COLO668 (cell line): ENCODE measurements around the gene BCO2.

ENCODE experiments used
- DNase-seq: peaks from one replicate; lab custom pipeline; 2025; ENCODE audit not compliant: unreplicated experiment; lab: John Stamatoyannopoulos, UW

Gene BCO2

DNA sequence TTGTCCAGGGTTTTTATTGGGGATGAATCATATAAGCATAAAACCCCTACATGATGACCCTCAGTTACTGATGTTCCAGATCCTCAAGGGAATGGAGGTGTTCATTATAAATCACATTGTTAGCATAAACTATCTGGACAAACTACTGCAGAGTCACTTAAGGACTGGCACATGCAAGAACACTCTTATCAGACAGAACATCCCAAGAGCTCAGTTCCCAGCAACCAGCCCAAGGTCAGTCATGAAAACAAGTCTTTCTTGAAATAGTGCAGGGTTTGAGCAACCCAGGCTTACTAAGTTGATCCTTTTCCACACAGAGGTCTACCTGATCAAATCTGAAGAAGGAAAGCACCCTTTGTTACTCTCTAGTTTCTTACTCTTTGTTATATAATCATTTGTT, 37.4 kb downstream of the BCO2 start:
- no peak for DNase-seq

- no peak for DNase-seq
Measured at GRCh38 chr11:112213753-112214152, 38.4 kb downstream of the BCO2 start.

DNA sequence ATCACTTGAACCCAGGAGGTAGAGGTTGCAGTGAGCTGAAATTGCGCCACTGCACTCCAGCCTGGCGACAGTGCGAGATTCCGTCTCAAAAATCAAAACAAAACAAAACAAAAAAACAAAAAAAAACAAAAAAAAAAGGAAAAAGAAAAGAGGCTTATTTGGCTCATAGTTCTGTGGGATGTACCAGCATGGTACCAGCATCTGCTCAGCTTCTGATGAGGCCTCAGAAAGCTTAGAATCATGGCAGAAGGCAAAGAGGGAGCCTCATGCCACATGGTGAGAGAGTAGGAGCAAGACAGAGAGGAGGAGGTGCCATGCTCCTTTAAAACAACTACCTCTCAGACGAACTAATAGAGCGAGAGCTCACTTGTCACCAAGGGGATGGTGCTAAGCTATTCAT, 40.3 kb downstream of the BCO2 start:
- no peak for DNase-seq

- no peak for DNase-seq
Measured at GRCh38 chr11:112216561-112217105, 41.3 kb downstream of the BCO2 start.

GRCh38 chr11:112219476-112220232, 44.3 kb downstream of the BCO2 start:
- DNase-seq, result peak; percentile 16

- no peak for DNase-seq
Measured at GRCh38 chr11:112221274-112221835, 46.0 kb downstream of the BCO2 start.

GRCh38 chr11:112222303-112222702, 47.0 kb downstream of the BCO2 start:
- no peak for DNase-seq

DNA sequence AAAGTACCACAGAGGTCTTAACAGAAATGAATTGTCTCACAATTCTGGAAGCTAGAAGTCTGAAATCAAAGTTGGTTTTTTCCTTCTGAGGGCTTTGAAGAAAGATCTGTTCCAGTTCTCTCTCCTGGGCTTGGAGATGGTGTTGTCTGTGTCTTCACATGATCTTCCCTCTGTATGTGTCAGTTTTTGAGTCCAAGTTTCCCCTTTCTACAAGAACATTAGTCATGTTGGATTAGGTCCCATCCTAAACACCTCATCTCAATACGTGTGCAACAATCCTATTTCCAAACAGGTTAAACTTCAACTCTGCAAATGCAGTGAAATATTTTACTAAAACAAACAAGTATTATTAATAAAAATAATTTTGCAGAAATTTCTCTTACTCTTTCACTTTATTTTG, 47.8 kb downstream of the BCO2 start:
- DNase-seq, result no peak

DNA sequence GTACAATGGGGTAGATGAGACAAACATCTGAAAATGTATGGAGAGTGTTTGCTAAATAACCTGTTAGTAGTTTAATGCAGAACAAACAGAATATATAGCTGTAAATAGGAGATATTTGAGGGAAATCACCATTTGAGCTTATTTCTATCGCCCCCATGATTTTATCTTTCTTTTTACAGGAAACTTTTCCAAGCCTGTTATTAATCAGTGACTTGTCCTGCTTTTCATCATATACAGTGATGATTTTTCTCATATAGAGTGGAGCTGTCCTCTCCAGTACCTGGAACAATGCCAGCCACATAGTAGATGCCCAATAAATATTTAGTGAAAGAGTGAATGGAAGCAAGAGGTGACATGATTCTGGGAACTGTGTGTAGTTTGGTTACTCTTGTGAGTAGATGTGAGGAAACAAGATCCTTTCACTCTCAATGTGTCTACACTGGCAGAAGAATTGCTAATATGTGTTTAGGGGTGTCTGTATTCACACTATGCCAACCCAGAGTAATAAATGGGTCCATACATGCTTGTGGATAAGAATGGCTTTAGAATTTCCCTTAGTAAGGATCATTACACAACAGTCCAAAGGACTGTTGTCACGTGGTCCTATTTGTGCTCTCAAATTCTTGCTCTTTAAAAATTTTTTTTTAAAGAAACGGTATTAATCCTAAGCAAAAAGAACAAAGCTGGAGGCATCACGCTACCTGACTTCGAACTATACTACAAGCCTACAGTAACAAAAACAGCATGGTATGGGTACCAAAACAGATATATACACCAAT, 48.6 kb downstream of the BCO2 start:
- DNase-seq, result no peak

- no peak for DNase-seq
Measured at GRCh38 chr11:112225753-112226061, 50.4 kb downstream of the BCO2 start.

DNA sequence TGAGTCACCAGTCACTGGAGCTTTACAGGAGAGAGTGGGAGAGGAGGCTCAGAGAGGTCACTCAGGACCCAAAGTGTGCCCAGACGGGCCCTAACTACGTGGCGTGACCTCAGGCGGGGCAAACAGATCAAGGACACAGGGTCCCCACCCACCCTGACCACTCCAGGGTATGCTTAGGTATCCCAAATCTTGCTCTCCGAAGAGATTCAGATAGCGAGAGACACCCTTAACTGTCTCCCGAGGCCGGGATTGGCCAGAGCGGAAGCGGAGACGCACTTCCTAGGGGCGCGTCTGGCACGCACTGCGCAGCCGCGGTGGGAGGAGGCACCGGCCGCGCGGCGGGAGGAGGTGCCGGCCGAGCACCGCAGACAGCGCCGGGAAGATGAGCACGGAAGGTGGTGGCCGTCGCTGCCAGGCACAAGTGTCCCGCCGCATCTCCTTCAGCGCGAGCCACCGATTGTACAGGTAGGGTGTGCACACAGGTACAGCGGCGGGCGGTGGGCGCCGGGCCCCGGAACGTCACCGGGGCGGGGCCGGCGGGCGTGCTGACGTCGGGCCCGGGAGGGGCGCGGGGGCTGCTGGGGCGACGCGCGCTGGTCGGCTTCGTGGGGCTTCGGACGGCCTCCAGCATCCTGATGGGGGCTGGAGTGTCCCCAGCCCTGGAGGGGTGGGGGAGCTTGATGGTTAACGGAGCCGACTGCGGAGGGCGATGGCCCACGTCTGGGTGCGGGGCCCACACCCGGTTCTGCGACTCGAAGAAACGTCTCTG, 50.9 kb downstream of the BCO2 start, which contains the start of gene PTS:
Gene PTS (plus strand): TSS at position 367 of the 769 bp plus-strand sequence. CDS start 16 bp downstream, at position 383.
- DNase-seq, result peak; percentile 91

- no peak for DNase-seq
Measured at GRCh38 chr11:112226831-112227401, 51.6 kb downstream of the BCO2 start.

- DNase-seq, result no peak
Measured at GRCh38 chr11:112227471-112227870, 52.2 kb downstream of the BCO2 start.

GRCh38 chr11:112228706-112229105, 53.4 kb downstream of the BCO2 start:
- no peak for DNase-seq

GRCh38 chr11:112229159-112229558, 53.8 kb downstream of the BCO2 start:
- DNase-seq, result no peak

GRCh38 chr11:112229746-112230433, 54.6 kb downstream of the BCO2 start:
- no peak for DNase-seq

DNA sequence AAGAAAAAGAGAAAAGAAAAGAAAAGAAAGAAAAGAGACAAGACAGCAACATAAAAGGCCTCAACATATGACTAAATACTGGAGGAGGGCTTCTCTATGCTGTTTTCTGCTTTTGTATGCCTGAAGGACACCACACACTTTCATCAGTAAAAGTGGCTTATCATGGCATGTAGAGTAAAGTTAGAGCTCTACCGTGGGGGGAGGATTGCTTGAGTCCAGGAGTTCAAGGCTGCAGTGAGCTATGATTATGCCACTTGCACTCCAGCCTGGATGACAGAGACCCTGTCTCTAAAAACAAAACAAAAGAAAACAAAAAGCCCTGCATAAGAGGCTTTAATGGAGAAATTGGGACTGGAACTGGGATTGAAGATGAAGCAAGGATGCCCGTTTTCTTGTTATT, 56.6 kb downstream of the BCO2 start:
- no peak for DNase-seq

- DNase-seq, result no peak
Measured at GRCh38 chr11:112235750-112236390, 60.6 kb downstream of the BCO2 start.

DNA sequence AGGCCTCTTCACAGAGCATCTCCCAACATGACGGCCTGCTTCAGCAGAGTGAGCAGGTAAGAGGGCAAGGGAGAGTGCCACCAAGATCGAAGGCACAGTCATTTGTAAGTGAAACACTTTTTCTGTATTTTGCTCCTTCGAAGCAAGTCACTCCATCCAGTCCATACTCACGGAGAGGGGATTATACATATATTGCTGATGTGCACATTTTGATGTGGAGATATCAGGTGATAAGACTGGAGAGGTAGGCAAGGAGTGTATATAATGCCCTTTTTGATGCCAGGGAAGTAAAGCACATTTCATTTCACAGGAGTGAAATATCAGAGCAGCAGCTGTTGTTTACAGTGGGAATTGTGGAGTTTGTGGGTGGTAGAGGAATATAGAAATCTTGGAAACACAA, 62.1 kb downstream of the BCO2 start:
- no peak for DNase-seq

DNA sequence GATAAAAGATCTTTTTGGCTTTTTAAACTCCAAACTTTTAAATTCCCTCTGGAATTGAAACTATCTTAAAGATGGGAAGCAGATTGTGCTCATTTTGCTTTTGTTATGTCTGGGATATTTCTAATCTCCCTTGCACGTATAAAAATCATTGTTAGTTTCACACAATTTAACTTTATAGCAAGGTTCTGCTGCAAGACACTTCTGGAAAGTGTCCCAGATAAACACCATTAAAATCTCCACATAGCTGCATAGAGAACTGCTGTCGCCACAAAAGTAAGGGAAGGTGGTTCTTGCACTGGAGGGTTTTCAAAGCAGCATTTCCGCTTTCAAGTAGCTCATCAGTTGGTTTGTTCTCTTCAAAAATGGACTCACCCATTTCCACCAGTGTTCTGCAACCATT, 62.7 kb downstream of the BCO2 start:
- DNase-seq, result no peak
